Measurements from ENCODE around the gene CREBRF.
"Not testable (repeated sequence)": the region's sequence is repeated elsewhere in the genome, so short reads cannot be mapped to it uniquely, and the experiment has no call there.

The CREBRF gene, protein sequence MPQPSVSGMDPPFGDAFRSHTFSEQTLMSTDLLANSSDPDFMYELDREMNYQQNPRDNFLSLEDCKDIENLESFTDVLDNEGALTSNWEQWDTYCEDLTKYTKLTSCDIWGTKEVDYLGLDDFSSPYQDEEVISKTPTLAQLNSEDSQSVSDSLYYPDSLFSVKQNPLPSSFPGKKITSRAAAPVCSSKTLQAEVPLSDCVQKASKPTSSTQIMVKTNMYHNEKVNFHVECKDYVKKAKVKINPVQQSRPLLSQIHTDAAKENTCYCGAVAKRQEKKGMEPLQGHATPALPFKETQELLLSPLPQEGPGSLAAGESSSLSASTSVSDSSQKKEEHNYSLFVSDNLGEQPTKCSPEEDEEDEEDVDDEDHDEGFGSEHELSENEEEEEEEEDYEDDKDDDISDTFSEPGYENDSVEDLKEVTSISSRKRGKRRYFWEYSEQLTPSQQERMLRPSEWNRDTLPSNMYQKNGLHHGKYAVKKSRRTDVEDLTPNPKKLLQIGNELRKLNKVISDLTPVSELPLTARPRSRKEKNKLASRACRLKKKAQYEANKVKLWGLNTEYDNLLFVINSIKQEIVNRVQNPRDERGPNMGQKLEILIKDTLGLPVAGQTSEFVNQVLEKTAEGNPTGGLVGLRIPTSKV

DNA sequence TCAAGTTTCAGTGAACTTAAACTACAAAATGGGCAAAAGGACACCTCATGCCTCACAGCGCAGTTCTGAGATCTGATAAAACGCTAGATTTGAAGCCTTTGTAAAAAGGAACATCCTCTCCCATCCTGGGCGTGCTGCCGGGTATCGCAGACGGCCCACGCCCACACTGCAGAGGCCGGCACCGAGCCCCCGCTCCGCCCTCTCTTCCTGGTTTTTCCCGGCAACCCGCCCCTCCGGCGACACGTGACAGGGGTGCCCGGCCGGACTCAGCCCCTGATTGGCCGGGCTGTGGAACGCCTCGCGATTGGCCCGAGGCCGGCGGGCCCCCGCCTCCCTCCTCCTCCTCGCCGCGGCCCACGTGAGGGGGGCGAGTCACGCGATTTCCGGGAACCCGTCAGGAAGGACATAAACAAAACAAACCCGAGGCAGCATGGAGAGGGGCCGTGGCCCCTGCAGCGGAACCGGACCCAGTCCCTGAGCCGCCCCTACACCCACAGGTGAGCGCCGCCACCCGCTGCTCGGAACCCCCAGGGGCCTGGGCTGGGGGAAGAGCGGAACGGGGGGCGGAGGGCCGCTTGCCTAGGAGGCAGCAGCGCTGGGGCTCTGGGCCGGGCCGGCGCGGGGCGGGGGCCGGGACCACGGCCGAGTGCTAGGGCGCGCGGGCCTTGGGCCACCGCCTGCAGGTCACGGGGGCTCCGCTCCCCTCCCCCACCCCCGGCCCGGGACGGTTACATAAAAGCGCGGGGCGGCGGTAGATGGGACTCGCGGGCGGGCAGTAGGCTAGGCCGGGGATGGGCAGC, at the start of gene CREBRF:
CREBRF (plus strand) TSS at position 370 of the 800 bp plus-strand sequence. CDS start 24,424 bp downstream, outside the sequence.
- peak; percentile 96 for DNase-seq

DNA sequence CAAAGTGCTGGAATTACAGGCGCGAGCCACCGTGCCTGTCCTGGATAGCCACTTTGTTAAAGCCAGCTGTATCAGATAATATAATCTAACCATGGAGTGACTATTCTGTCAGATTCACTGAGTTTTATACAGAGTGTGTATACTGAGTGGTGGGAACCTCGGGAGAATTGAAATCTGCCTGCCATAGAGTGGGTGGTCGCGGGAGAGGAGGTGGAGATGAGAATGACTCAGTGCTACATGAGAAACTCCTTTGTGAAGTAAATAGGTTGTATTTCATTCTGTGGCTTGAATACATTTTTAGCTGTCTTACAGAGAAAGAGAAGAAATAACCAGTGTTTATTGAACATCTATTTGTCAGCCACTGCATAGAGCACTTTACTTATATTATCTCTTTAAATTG, 46.1 kb upstream of the CREBRF start:
- DNase-seq: no peak

DNA sequence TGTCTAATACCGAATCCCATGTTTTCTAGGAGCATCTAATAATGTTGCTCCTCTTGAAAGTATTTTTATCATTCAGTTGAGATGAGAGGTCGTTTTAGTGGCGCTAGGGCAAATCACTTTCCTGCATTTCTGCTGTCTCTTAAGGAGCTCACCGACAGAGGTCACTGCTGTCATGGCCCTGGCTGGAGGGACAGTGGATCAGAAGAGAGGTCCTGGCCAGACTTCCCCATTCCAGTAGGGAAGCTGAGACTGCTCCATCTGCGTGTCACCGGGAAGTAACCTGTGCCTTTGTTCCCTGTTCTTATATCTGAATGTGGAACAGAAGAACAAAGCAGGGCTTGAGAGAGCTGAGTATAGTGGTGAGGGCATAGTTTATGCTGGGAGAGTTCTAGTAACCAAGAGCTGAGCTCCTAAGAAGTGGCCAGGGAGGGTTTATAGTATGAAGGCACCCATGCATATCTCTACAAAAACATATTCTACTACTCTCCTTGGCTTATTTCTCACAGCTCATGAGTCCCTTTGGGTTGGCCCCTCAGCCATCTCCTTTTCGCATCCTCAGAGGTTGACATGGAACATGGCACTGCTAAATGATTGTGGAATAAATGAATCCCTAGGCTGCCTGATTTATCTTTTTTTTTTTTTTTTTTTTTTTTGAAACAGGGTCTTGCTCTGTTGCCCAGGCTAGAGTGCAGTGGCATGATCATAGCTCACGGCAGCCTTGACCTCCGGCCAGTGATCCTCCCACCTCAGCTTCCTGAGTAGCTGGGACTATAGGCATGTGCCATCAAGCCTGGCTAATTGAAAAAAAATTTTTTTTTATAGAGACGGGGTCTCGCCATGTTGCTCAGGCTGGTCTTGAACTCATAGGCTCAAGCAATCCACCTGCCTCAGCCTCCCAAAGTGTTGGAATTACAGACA, 45.3 kb upstream of the CREBRF start:
- DNase-seq: no peak

- no peak for DNase-seq
These were observed 44.6 kb upstream of the CREBRF start for GRCh38 chr5:173011566-173011965.

GRCh38 chr5:173012882-173013281, 43.3 kb upstream of the CREBRF start:
- no peak for DNase-seq

DNA sequence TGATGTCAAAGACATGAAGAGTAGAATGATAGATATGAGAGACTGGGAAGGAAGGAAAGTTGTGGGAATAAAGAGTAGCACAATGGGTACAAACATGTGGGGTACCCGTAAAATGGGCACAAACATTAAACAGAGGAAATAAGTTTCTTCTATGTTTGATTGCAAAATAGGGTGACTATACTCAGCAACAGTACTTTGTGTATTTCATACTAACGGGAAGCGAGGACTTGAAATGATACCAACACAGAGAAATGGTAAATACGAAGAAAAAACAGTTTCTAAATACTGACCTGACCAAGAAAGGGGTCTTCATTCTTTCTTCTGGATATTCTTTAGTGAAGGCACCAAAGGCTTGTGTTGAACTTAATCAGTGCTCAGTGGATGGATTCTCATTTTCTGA, 41.5 kb upstream of the CREBRF start:
- DNase-seq: no peak

DNA sequence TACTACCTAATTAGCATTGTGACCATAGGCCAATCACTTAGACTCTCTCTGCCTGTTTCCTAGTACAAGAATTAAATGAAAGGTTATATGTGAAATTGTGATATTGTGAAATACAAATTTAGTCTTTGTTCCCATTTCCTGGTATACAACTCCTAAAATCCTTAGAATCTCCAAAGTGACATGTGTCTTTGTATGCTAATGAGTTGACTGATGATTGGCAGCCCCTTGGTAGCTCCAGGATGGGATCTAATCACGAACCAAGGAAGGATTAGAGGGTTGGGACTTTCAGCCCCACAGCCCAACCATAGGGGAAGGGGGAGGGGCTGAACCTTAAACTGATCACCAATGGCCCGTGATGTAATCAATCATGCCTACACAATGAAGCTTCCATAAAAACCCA, 41.0 kb upstream of the CREBRF start:
- DNase-seq: no peak

GRCh38 chr5:173015598-173016455, 40.3 kb upstream of the CREBRF start:
- DNase-seq: no peak

DNA sequence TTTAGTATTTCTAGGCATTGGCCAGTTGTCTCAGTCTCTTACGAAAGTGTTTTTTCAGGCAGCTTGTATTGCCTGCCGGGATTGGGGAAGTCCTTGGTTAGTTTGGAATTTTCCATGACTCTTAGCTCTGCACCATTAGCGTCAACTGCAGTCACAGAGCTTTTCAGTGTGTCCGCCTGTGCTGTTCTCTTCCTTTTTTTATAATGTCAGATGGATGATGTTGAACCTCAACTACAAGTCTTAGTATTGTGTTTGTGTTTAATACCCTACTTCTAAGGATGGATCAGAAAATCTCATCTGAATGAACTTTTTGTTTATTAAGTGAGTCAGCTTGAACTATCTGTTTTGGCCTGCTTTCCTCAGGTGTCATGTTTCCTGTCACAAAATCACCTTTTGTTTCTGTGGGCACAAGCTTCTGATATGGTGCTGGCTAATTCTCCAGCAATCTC, 39.5 kb upstream of the CREBRF start:
- DNase-seq: no peak

DNA sequence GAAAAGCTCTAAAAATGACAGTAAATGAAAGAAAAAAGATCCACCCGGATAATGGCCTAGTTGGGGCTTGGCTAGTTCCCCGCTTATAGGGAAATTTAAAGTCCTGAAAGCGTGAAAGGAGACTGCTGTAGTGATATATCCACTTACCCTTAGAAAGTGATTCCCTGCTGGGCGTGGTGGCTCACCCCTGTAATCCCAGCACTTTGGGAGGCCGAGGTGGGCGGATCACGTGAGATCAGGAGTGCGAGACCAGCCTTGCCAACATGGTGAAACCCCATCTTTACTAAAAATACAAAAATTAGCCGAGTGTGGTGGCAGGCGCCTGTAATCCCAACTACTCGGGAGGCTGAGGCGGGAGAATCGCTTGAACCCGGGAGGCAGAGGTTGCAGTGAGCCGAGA, 39.1 kb upstream of the CREBRF start:
- not testable (repeated sequence) for DNase-seq

DNA sequence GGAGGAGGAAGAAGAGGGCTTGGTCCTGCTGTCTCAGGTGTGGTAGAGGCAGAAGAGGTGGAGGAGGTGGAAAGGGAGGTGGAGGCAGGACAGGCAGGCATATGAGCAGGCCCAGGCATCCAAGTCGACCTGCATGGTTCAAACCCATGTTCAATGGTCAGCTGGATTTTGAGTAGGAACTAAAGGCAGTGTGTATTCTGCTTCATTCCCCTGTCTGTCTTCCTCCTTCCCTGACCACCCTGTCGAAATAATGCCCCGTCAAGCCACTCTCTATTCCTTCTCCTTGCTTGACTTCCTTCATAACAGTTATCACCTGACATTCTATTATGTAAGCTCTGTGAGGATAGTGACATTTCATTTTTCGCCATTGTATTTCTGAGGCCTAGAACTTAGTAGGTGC, 37.8 kb upstream of the CREBRF start:
- no peak for DNase-seq

DNA sequence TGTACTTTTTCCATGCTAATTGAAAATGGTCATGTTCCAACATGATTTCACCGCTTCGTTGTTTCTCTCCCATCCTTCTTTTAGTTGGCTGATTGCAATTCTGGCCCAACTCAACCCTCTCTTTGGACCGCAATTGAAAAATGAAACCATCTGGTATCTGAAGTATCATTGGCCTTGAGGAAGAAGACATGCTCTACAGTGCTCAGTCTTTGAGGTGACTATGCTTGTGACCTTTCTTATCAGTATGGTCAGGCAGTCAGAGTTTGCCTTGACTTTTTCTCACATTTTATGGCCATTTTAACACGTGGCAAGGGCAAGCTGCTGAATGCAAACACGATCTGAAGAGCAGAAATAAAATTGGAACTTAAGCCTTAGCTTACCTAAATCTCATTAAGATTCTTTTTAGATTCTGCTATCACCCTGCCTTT, 36.0 kb upstream of the CREBRF start:
- DNase-seq: no peak

GRCh38 chr5:173020643-173021042, 35.5 kb upstream of the CREBRF start:
- no peak for DNase-seq

GRCh38 chr5:173025651-173026050, 30.5 kb upstream of the CREBRF start:
- no peak for DNase-seq

- DNase-seq: no peak
These were observed 28.2 kb upstream of the CREBRF start for GRCh38 chr5:173027905-173028304.

DNA sequence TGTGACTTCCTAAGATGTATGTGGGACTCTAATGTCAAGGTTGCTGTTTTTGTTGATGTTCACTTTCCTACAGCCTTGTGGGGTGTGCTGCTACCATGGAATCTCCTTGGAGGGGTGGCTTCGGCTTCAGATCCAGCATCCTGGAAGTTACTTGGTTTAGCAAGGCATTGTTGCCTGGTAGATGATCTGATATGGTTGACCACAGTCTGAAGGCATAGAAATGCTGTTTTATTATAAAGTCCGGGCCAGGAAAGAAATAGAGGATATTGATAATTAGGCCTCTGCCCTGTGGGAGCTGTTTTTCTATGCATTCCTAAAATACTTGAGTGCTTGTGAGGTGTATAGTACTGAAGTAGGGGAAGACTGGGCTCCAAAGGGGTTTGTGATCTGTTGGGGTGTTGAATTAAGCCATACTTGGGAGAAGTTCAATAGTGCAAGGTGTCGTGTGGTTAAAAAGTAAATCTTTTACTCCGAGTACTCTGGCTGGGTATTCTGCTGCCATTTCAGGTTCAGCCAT, 27.3 kb upstream of the CREBRF start:
- DNase-seq: no peak

GRCh38 chr5:173029499-173029921, 26.6 kb upstream of the CREBRF start:
- DNase-seq: peak; percentile 43

- DNase-seq: not testable (repeated sequence)
These were observed 24.1 kb upstream of the CREBRF start for GRCh38 chr5:173032096-173032495.

DNA sequence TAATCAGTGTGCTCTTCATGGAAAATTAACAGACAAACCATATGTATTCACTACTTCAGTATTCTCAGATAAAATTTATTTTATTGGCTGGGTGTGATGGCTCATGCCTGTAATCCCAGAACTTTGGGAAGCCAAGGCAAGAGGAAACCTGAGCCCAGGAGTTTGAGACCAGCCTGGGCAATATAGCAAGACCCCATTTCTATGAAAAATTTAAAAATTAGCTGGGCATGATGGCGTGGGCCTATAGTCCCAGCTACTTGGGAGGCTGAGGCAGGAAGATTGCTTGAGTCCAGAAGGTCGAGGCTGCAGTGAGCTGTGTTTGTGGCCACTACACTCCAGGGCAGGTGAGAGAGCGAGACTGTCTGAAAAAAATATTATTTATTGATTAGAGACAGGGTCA, 23.4 kb upstream of the CREBRF start:
- no peak for DNase-seq

DNA sequence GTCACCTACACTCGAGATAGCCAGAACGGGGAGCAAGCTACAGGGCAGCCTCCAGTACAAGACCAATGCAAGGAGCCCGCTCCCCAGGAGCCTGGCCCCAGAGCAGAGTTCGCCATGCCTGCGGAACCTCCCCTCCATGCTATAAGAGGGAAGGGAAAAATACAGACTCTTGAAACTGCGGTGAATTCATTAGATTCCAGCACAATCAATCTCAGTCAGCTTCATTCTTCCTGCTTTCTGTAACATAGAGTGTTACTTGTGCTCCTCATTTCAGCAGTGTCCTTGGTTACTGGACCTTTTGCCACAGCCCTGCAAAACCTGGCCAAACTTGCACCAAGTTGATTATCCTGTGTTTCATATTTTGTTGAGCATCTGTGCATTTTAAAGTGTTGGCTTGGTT, 22.2 kb upstream of the CREBRF start:
- DNase-seq: no peak

Measured in hematopoietic multipotent progenitor cell treated with erythropoietin and hydrocortisone succinate and interleukin-3 and kit ligand, for 8 days (in vitro differentiated cells).